HG02840 (cell line): ENCODE results near the gene GPHA2.

Experiments used
- ATAC-seq: cut with Tn5 transposase; IDR thresholded peaks from one replicate; pipeline ENCODE4 v1.9.1; 2021; ENCODE audit warnings: mild to moderate bottlenecking, moderate library complexity, moderate number of reproducible peaks; ENCODE audit not compliant: unreplicated experiment, low FRiP score

Gene GPHA2

GRCh38 chr11:64911689-64912088 lies 24.0 kb downstream of the GPHA2 start:
- ATAC-seq = no peak

GRCh38 chr11:64911142-64911541 lies 24.6 kb downstream of the GPHA2 start:
- no peak for ATAC-seq

GRCh38 chr11:64910451-64911093 lies 25.1 kb downstream of the GPHA2 start:
- no peak for ATAC-seq

- ATAC-seq = no peak
These were observed 25.9 kb downstream of the GPHA2 start for GRCh38 chr11:64909653-64910343.

- ATAC-seq = no peak
These were observed 26.9 kb downstream of the GPHA2 start for GRCh38 chr11:64908766-64909165.

- no peak for ATAC-seq
These were observed 29.4 kb downstream of the GPHA2 start for GRCh38 chr11:64906314-64906635.

GRCh38 chr11:64905516-64906313 lies 30.0 kb downstream of the GPHA2 start:
- ATAC-seq = no peak

GRCh38 chr11:64903291-64903833 lies 32.3 kb downstream of the GPHA2 start:
- no peak for ATAC-seq

- no peak for ATAC-seq
These were observed 33.4 kb downstream of the GPHA2 start for GRCh38 chr11:64902102-64902900.

- no peak for ATAC-seq
These were observed 34.9 kb downstream of the GPHA2 start for GRCh38 chr11:64900774-64901173.

GRCh38 chr11:64900263-64900678 lies 35.4 kb downstream of the GPHA2 start:
- no peak for ATAC-seq

- no peak for ATAC-seq
These were observed 37.2 kb downstream of the GPHA2 start for GRCh38 chr11:64898541-64898940.

- ATAC-seq = no peak
These were observed 37.6 kb downstream of the GPHA2 start for GRCh38 chr11:64898076-64898445.

- ATAC-seq = no peak
These were observed 38.2 kb downstream of the GPHA2 start for GRCh38 chr11:64897381-64898075.

- ATAC-seq = no peak
These were observed 39.2 kb downstream of the GPHA2 start for GRCh38 chr11:64896448-64897022.

- no peak for ATAC-seq
These were observed 40.8 kb downstream of the GPHA2 start for GRCh38 chr11:64894812-64895452.

GRCh38 chr11:64894070-64894811 lies 41.5 kb downstream of the GPHA2 start:
- no peak for ATAC-seq
